Lower lobe of right lung (tissue), 2 donors: ENCODE measurements around the gene COL5A1. TPM values are rescaled to one million over a fixed set of nuclear protein-coding genes. Genes with fewer than 3 reads are reported as not detected.
A peak's percentile ranks its signal among the peaks of the same experiment; 100 is the strongest.

ENCODE experiments used
- ATAC-seq, 2 donors: fragments of 200-7000 bp; cut with Tn5 transposase; one replicate each; pipeline ENCODE4 v1.9.1; 2020 to 2022; ENCODE audit warnings: mild to moderate bottlenecking in 2 of 2, moderate library complexity in 2 of 2
- DNase-seq: peaks from one replicate; pipeline ENCODE4 v3.0.0-alpha.2; 2020
- H3K27ac ChIP-seq: fragments of 200-600 bp; one replicate; pipeline ENCODE4 v1.8.0; 2022
- H3K27me3 ChIP-seq: fragments of 200-600 bp; one replicate; pipeline ENCODE4 v1.8.0; 2022; ENCODE audit warnings: low read depth
- H3K36me3 ChIP-seq: fragments of 200-600 bp; one replicate; pipeline ENCODE4 v1.8.0; 2022; ENCODE audit warnings: mild to moderate bottlenecking
- H3K4me1 ChIP-seq: fragments of 200-600 bp; one replicate; pipeline ENCODE4 v1.8.0; 2022
- H3K4me3 ChIP-seq: fragments of 200-600 bp; one replicate; pipeline ENCODE4 v1.8.0; 2022; ENCODE audit warnings: mild to moderate bottlenecking
- H3K9me3 ChIP-seq: fragments of 200-600 bp; one replicate; pipeline ENCODE4 v1.8.0; 2022
- intact Hi-C: fragments of 100-400 bp; cut with DNase I; formaldehyde crosslinking; loops from one replicate; pipeline ENCODE4 v1.11.0; 2022
- total RNA-seq: library from RNA; stranded (reverse); fragmentation: NEBNext Ultra II Directional; extraction: Animal tissue kit (Norgen Biotek cat#: 25700); gene quantifications from one replicate; pipeline ENCODE4 v1.2.1, GENCODE V29; 2021
- TF ChIP-seq, protein P1 (sequence below): fragments of 200-600 bp; IDR thresholded peaks from one replicate; pipeline ENCODE4 v1.8.0; 2022; ENCODE audit warnings: antibody characterized with exemption, mild to moderate bottlenecking
- donor health status: DM: no; HTN: yes; CAD: no; lungs with severe emphysema.

The COL5A1 gene
- total RNA-seq, 1 donor from 2014 or later = 29.0 TPM

GRCh38 chr9:134867917-134868750 is 226.5 kb downstream of the COL5A1 start:
- TF ChIP-seq, protein P1, sequence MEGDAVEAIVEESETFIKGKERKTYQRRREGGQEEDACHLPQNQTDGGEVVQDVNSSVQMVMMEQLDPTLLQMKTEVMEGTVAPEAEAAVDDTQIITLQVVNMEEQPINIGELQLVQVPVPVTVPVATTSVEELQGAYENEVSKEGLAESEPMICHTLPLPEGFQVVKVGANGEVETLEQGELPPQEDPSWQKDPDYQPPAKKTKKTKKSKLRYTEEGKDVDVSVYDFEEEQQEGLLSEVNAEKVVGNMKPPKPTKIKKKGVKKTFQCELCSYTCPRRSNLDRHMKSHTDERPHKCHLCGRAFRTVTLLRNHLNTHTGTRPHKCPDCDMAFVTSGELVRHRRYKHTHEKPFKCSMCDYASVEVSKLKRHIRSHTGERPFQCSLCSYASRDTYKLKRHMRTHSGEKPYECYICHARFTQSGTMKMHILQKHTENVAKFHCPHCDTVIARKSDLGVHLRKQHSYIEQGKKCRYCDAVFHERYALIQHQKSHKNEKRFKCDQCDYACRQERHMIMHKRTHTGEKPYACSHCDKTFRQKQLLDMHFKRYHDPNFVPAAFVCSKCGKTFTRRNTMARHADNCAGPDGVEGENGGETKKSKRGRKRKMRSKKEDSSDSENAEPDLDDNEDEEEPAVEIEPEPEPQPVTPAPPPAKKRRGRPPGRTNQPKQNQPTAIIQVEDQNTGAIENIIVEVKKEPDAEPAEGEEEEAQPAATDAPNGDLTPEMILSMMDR = no peak
- Histone ChIP-seq H3K4me1 (no peaks in the 10 kb centered on the region), H3K27me3 (no peaks in the 10 kb centered on the region), H3K36me3 (no peaks in the 10 kb centered on the region), H3K27ac (no peak overlapping the region), H3K9me3 (no peaks in the 10 kb centered on the region), H3K4me3 (no peak overlapping the region)
- no peak for ATAC-seq
- DNase-seq = peak; percentile 34
- intact Hi-C loops = no loop called here

- Histone ChIP-seq H3K9me3 (no peaks in the 10 kb centered on the region), H3K4me1 (no peaks in the 10 kb centered on the region), H3K4me3 (no peak overlapping the region), H3K27ac (no peak overlapping the region), H3K27me3 (no peaks in the 10 kb centered on the region), H3K36me3 (no peaks in the 10 kb centered on the region)
- no peak for ATAC-seq
- no peak for DNase-seq
- TF ChIP-seq, protein P1 = no peak
- intact Hi-C loops = no loop called here
Measured at GRCh38 chr9:134868751-134869553, 227.3 kb downstream of the COL5A1 start.

DNA sequence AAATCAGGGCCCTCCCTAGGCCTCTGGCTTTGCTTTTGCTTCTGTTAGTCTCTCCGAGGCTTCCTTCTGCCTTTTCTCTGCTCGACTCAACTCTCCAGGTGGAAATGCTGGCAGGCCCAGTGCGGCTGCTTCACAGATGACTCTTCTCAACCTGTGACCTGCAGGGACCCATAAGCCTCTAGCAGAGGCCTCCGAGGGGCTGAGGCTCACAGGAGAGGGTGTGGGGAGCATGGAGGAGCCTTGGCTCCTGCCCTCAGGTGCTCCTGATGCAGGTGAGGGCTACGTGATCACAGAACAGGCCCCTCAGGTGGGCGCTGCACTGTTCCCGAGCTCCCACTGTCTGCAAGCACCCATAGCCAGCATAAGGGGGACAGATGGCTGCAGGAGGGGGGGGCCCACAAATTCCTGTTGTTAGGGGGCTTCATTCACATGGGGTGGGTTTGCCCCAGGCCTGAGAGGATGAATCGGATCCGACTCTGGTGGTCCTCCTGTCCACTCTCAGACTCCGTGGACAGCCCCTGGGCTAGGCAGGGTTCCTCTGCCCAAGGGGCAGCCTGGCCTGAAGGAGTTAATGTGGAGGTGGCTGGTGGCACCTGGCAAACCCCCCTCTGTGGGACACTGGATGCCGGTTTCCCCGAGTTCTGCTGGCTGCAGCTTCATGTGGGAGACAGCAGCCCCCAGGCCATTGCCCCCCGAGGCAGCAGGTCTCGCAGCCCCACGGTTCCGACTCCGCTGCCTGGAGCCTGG is 228.1 kb downstream of the COL5A1 start:
- H3K36me3 ChIP-seq = no peaks in the 10 kb centered on the region
- DNase-seq (no peak), ATAC-seq (no peak)
- no peaks in the 10 kb centered on the region for H3K27me3 ChIP-seq
- intact Hi-C loops = no loop called here
- TF ChIP-seq, protein P1 = no peak
- H3K27ac ChIP-seq = no peak overlapping the region
- no peak overlapping the region for H3K4me3 ChIP-seq
- no peaks in the 10 kb centered on the region for H3K4me1 ChIP-seq
- H3K9me3 ChIP-seq = no peaks in the 10 kb centered on the region

GRCh38 chr9:134870301-134870694 is 228.7 kb downstream of the COL5A1 start:
- H3K4me3 ChIP-seq = no peak overlapping the region
- H3K4me1 ChIP-seq = no peaks in the 10 kb centered on the region
- TF ChIP-seq, protein P1 = no peak
- no peaks in the 10 kb centered on the region for H3K36me3 ChIP-seq
- ATAC-seq (peak in 1 of 2 donors; percentile 15), DNase-seq (no peak)
- H3K27ac ChIP-seq = no peak overlapping the region
- intact Hi-C loops = no loop called here
- H3K27me3 ChIP-seq = no peaks in the 10 kb centered on the region
- H3K9me3 ChIP-seq = no peaks in the 10 kb centered on the region
